HUES64 (cell line): ENCODE data around the gene ZSCAN10.

Source experiments
- H3K27ac ChIP-seq: 2 replicates; pipeline ENCODE4 v1.7.0; 2013; ENCODE audit warnings: low read depth, low read length, inconsistent platforms
- H3K27me3 ChIP-seq: 2 replicates; pipeline ENCODE4 v1.6.1; 2013; ENCODE audit warnings: mild to moderate bottlenecking, low read length; ENCODE audit not compliant: insufficient read depth
- H3K36me3 ChIP-seq: 2 replicates; pipeline ENCODE4 v1.6.1; 2013; ENCODE audit warnings: mild to moderate bottlenecking, low read length; ENCODE audit not compliant: insufficient read depth
- H3K4me1 ChIP-seq: 2 replicates; pipeline ENCODE4 v1.6.1; 2013; ENCODE audit warnings: mild to moderate bottlenecking, low read length, moderate library complexity; ENCODE audit not compliant: insufficient read depth
- H3K4me3 ChIP-seq: 2 replicates; pipeline ENCODE4 v1.5.1; 2013; ENCODE audit warnings: mild to moderate bottlenecking, low read length, moderate library complexity
- H3K9ac ChIP-seq: 2 replicates; pipeline ENCODE4 v1.6.1; 2013; ENCODE audit warnings: mild to moderate bottlenecking, low read depth, low read length
- H3K9me3 ChIP-seq: 2 replicates; pipeline ENCODE4 v1.6.1; 2013; ENCODE audit warnings: low read depth, low read length; ENCODE audit not compliant: insufficient read depth
- WGBS: fragments of 150-250, 120-280 bp; methylation state at CpG from one replicate; pipeline ENCODE4 v1.1.7; 2013; ENCODE audit warnings: missing lambda C conversion rate; 5-methylcytosine and 5-hydroxymethylcytosine counted together

ZSCAN10 gene

DNA sequence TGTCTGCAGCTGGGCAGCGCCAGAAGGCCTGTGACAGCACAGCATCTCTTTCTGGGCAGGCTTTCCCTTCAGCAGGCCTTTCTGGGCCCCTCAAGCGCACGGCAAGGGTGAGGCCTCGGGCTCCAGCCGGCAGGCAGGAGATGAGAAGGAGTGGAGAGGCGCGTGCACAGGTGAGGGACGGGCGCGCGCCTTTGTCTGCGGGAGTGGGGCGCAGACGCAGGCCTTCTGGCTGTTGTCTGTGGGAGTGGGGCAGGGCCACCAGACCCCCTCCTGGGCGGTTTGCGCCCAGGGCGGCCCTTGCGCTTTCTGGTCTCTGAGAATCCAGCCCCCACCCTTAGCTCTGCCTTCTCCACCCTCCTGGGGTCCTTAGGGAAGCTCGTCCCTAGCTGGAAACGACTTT, 19.8 kb upstream of the ZSCAN10 start:
- Histone ChIP-seq H3K9me3 (no peaks in the 10 kb centered on the region), H3K27me3 (no peaks in the 10 kb centered on the region), H3K36me3 (peaks cover 55% of the 10 kb centered on the region), H3K9ac (no peak overlapping the region), H3K27ac (no peak overlapping the region), H3K4me1 (0 out of 2 replicates have a peak, but pooled peaks cover 5% of the 10 kb centered on the region), H3K4me3 (no peak overlapping the region)
- WGBS, result 97% methylated on average over 20 of the region's 20 CpGs

DNA sequence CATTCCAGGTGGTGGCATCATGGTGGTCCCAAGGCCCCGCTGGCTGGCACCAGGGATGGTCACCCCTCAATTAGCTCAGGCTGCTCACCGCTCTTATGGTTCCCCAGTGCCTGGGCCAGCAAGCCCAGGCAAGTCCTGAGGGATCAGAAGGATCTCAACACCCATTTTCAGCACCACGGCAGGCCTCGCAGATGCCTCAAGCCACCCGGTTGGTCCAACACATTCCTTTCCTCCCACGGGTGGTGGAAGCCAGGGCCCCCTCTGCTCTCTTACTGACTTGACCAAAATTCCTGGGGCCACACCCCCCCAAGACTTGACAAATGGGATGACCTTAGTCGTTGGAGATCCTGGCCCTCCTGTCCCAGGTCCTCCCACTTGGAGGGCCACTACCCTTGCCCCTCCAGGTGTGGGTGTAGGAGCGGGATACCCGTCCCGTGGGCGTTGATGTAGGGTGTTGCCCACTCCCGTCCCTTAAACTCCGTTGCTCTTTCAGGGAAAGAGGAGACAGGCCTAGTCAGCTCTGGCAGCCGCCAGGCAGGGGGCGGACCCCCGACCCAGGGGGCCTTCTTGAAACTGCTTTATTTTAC, 19.2 kb upstream of the ZSCAN10 start:
- peaks cover 55% of the 10 kb centered on the region for H3K36me3 ChIP-seq

DNA sequence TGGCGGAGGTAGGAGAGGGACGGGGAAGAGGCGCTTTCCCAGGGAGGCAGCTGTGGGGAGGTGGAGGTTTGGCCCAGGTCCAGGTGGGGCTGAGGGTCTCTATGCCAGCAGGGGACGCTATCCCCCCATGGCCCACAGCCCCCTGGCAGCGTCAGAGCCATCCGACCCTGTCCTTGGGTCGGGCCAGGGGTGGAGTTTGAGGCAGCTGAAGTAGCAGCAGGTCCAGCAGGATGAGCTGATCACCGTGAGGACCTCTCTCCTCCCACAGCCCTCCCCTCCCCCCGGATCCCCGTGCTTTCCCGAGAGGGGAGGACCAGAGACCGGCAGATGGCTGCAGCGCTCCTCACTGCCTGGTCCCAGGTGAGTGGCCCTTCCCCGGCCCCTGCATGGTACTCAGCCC, 16.5 kb upstream of the ZSCAN10 start:
- Histone ChIP-seq H3K9me3 (no peaks in the 10 kb centered on the region), H3K27me3 (no peaks in the 10 kb centered on the region), H3K4me3 (no peak overlapping the region), H3K9ac (no peak overlapping the region), H3K27ac (no peak overlapping the region), H3K36me3 (peaks cover 52% of the 10 kb centered on the region), H3K4me1 (peaks cover 15% of the 10 kb centered on the region)
- WGBS, result 83% methylated on average over 14 of the region's 14 CpGs

More for the DNA sequence above, 19.2 kb upstream of the ZSCAN10 start:
- Histone ChIP-seq H3K9me3 (no peaks in the 10 kb centered on the region), H3K4me3 (no peak overlapping the region), H3K27me3 (no peaks in the 10 kb centered on the region), H3K27ac (no peak overlapping the region), H3K9ac (no peak overlapping the region), H3K4me1 (peaks cover 6% of the 10 kb centered on the region)
- 92% methylated on average over 16 of the region's 16 CpGs for WGBS

DNA sequence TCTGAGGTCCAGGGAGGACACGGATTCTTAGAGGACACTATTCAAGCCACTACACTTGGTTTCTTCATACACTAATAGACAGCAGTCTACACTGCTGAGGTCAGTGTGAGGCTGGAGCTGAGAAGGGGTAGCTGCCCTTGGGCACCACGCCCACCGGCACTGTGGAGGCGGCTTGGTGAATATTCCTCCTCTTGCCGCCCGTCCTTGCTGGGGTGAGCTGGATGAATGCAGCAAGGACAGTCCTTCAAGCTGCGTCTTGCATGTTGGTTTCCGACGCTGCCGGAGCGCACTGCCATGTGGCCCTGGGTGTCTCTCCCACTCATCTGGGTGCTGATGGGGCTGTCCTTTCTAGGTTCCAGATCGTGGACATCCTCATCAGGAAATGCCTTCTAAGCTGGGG, 15.9 kb upstream of the ZSCAN10 start:
- Histone ChIP-seq H3K4me1 (peaks cover 15% of the 10 kb centered on the region), H3K4me3 (no peak overlapping the region), H3K9me3 (no peaks in the 10 kb centered on the region), H3K36me3 (peaks cover 48% of the 10 kb centered on the region), H3K9ac (no peak overlapping the region), H3K27me3 (no peaks in the 10 kb centered on the region), H3K27ac (no peak overlapping the region)
- 92% methylated on average over 12 of the region's 12 CpGs for WGBS

- H3K9me3 ChIP-seq, result no peaks in the 10 kb centered on the region
- no peak overlapping the region for H3K27ac ChIP-seq
- peak overlapping the region; percentile 78; the same call in 1 of the 2 replicates for H3K9ac ChIP-seq
- peak overlapping the region; percentile 88 for H3K4me3 ChIP-seq
- H3K4me1 ChIP-seq, result peaks cover 15% of the 10 kb centered on the region
- no peaks in the 10 kb centered on the region for H3K27me3 ChIP-seq
- 89% methylated on average over 16 of the region's 17 CpGs for WGBS
- peaks cover 38% of the 10 kb centered on the region for H3K36me3 ChIP-seq
Measured at GRCh38 chr16:3113765-3114479, 14.8 kb upstream of the ZSCAN10 start.

DNA sequence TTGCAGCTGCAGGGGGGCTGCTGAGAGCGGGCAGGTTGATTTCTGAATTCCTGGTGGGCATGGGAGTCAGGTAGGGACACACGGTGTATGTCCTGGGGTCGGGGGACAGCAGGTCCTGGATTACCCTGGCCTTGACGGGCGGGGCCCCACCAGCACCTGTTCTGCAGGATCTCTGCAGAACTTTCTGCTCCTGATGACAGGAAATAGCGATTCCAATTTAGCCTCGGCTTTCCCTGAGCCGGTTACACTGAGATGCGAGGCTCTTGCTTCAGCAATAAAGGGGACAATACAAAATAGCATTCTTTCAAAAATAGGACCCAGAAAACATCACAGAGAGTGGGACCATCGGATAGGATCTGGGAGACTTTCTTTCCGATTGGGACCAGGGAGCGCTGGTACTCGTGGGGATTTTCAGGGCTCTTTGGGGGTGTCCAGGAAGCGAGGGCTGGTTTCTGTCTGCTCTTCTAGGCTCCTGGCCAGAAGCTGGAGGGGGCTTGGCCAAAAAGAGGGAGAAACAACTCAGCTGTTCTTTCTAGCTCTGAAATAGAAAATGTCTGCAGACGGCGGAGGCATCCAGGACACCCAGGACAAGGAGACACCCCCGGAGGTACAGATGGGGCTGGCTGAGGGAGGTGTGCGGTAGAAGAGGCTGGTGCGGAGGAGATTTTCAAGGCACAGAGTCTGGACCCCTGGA, 13.9 kb upstream of the ZSCAN10 start:
- Histone ChIP-seq H3K4me3 (peak overlapping the region; percentile 88), H3K36me3 (peaks cover 29% of the 10 kb centered on the region), H3K9ac (peak overlapping the region; percentile 78), H3K27ac (no peak overlapping the region), H3K9me3 (no peaks in the 10 kb centered on the region), H3K27me3 (no peaks in the 10 kb centered on the region), H3K4me1 (peaks cover 15% of the 10 kb centered on the region)
- WGBS, result 41% methylated on average over 19 of the region's 19 CpGs

GRCh38 chr16:3112058-3112880, 13.2 kb upstream of the ZSCAN10 start, which contains the start of gene ZNF205:
ZNF205 (plus strand) TSS chr16:3112586; CDS start chr16:3113431, 845 bp downstream.
- 12% methylated on average over 17 of the region's 23 CpGs for WGBS
- Histone ChIP-seq H3K9ac (peak within 1 kb of the TSS; percentile 78), H3K36me3 (peaks cover 24% of the 10 kb centered on the region), H3K4me1 (peaks cover 15% of the 10 kb centered on the region), H3K27me3 (no peaks in the 10 kb centered on the region), H3K4me3 (peak within 1 kb of the TSS; percentile 88), H3K27ac (no peak within 1 kb of the TSS), H3K9me3 (no peaks in the 10 kb centered on the region)

DNA sequence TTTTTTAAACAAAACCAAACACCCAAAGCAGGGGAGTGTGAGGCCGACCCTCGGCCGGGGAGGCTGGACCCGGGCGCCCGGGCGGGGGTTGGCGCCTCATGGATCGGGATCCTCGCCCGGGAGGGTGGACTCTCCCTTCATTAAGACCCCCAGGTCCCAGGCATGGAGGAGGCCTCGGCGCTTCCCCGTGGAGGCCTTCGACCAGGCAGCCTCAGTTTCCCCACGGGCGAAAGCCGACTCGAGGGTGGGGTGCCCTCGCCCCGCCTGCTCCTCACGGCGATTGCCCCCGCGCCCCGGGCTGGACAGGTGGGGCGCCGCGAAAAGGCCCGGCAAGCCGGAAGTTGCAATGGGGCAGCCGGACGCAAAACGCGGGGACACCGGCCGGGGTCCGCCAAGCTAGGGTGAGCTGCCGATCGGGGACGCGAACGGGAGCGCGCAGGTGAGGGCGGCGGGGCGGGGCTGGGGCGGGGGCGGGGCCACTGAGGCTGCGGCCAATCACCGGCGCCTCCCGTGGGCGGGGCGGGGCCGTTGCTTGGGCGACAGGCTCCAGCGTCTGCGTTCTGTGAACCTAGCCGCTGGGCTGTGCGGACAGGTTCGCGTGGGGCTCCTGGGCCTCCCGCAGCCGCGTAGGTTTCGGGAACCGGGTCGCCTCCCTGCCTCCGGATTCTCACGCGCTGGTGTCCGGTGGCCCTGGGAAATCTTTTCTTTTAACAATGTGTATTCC, 7.3 kb upstream of the ZSCAN10 start:
- no peaks in the 10 kb centered on the region for H3K36me3 ChIP-seq
- peaks cover 6% of the 10 kb centered on the region for H3K4me1 ChIP-seq
- H3K9me3 ChIP-seq, result no peaks in the 10 kb centered on the region
- H3K27ac ChIP-seq, result peak overlapping the region; percentile 89
- H3K9ac ChIP-seq, result peak overlapping the region; percentile 93
- no peaks in the 10 kb centered on the region for H3K27me3 ChIP-seq
- H3K4me3 ChIP-seq, result peak overlapping the region; percentile 86
- under 1% methylated on average over 74 of the region's 74 CpGs for whole genome bisulfite sequencing

DNA sequence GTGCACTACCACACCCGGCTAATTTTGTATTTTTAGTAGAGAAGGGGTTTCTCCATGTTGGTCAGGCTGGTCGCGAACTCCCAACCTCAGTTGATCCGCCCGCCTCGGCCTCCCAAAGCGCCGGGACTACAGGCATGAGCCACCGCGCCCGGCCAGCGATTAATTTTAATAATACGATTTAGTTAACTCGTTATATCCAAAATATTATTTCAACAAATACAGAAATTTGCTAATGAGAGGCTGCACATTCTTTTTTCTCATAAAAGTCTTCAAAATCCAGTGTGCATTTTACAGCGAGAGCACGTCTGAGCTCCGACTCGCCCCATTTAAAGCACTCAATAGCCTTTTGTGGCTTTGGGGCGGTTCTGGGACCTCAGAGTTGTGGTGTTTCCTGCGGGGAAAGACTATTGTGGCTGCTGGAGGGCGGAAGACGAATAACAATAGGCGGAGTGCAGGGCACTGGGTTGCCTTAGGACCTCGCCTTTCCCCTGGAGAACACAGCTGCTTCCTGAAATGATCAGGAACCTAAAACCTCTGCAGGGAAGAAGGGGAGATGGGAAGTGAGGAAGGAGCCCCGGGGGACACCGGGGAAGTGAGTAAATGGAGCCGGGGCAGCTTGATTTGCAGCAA, 2.9 kb upstream of the ZSCAN10 start:
- H3K9me3 ChIP-seq, result no peaks in the 10 kb centered on the region
- H3K36me3 ChIP-seq, result no peaks in the 10 kb centered on the region
- peak overlapping the region; percentile 91 for H3K27ac ChIP-seq
- H3K27me3 ChIP-seq, result no peaks in the 10 kb centered on the region
- 29% methylated on average over 27 of the region's 27 CpGs for WGBS
- H3K4me1 ChIP-seq, result peaks cover 21% of the 10 kb centered on the region
- peak overlapping the region; percentile 21; the same call in 1 of the 2 replicates for H3K4me3 ChIP-seq
- H3K9ac ChIP-seq, result no peak overlapping the region; the same call in 1 of the 2 replicates
